ENCODE results near the gene STUB1.

Gene STUB1

DNA sequence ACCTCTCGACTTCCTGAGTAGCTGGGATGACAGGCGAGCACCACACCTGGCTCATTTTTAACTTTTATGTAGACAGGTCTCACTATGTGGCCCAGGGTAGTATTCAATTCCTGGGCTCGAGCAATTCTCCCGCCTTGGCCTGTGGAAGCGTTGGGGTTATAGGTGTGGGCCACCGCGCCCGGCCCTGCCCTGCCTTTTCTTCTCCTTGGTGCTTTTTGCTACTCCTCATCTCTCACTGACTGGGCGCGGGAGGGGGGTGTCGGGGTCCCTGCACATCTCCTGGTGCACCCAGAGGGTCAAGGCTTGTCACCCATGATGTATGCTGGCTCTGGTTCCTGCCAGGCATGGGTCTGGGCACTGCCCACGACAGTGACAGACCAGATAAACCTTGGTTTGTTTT lies 35.7 kb upstream of the STUB1 start:
- no peak for DNase-seq (ENCODE audit: low read depth)

DNA sequence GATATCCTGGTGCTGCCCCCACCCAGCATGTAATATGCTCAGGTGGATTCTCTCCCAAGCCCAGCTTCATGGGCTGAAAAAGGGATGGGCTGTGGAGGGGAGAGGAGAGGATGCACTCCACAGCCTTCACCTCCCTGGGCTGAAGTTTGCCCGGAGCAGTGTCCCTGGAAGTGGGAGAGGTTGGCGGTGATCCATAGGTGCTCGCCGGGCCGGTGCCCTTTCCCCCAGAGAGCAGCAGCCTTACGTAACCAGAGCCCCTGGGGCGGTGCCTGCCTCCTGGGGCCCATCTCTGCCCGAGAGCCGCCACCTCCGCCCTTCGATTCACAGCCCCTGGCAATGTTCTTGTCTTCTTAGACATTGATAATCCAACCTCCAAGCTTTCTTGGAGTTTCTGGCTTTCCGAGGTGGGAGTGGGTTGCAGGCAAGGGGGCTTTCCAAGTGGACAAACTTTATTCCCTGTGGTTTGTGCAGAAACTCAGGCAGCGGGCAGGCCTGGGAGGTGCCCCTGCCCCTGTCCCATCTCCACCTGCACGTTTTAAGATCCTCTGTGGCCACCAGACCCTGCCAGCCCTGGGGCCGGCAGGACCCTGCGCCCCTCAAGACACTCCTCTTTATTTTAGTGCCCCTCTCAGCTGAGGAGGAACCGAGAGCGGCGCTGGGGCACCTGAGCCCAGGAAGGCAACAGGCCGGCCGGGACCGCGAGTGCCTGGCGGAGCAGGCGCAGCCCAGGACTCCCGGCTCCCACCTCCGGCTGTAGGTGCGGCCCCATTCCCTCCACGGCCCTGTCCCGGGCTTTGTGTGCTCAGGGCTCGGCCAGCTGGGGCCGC lies 34.1 kb upstream of the STUB1 start:
- no peak for DNase-seq (ENCODE audit: low read depth)

- DNase-seq (ENCODE audit: low read depth) = no peak
Observed at GRCh38 chr16:646679-647172, 33.5 kb upstream of the STUB1 start.

DNA sequence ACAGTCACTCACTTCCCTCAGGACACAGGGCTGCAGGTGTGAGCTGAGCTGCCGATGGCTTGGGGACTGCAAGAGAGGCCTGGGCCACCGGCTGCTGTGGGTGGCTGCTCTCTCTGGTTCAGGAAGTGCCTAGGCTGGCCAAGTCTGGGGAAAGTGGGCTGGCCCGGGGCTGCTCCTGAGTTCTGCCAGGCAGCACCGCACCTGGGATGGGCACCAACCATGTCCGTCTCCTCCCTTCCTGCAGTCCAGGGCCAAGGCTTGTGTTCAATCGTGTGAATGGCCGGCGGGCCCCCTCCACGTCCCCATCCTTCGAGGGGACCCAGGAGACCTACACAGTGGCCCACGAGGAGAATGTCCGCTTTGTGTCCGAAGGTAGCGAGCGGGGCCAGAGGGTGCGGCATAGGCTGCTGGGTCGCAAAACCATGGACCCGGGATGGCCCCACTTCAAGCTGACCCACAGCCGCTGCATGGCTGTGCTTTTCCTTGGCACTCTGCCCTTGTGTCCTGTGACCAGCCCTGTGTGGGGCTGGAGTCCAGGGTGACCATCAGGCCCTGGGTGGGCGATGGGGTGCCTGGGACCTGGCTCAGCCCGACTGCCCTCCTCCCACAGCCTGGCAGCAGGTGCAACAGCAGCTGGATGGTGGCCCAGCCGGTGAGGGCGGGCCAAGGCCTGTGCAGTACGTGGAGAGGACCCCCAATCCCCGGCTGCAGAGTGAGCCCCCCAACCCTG lies 32.9 kb upstream of the STUB1 start:
- DNase-seq (ENCODE audit: low read depth) = no peak

GRCh38 chr16:648071-648780 lies 32.0 kb upstream of the STUB1 start:
- no peak for DNase-seq (ENCODE audit: low read depth)

GRCh38 chr16:648781-649589 lies 31.2 kb upstream of the STUB1 start, which contains the start of gene WDR90:
TSS of gene WDR90 (plus strand) at chr16:649365. CDS start at chr16:649417, 52 bp downstream.
- DNase-seq (ENCODE audit: low read depth) = peak; percentile 89

DNA sequence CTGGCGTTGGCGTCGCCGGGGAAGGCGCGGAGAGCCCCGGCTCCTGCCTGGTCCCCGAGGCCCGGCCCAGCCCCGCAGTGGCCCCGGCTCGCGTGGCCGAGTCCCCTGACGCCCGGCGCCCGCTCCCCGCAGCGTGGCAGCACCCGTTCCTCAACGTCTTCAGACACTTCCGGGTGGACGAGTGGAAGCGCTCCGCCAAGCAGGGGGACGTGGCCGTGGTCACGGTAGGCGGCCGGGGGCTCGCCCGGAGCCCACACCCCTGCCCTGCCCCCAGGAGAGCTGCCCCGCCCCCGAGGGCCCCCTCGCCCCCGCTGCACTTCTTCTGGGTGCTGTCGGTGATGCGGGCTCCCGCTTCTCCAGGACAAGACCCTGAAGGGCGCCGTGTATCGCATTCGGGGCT lies 30.6 kb upstream of the STUB1 start:
- no peak for DNase-seq (ENCODE audit: low read depth)

DNA sequence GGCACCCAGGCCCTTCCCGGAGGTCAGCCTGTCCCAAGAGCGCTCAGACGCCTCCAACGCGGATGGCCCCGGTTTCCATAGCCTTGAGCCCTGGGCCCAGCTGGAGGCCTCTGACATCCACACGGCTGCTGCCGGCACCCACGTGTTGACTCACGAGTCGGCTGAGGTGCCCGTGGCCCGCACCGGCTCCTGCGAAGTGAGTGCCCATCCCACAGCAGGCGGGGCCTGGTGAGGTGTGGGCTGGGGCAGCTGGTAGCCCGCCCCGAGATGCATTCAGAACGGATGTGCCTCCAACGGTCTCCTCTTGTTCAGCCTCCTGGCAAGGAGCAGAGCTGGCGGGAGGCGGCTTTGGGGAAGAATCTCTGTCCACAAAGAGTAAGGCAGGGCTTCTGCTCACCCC lies 28.4 kb upstream of the STUB1 start:
- DNase-seq (ENCODE audit: low read depth) = no peak

DNA sequence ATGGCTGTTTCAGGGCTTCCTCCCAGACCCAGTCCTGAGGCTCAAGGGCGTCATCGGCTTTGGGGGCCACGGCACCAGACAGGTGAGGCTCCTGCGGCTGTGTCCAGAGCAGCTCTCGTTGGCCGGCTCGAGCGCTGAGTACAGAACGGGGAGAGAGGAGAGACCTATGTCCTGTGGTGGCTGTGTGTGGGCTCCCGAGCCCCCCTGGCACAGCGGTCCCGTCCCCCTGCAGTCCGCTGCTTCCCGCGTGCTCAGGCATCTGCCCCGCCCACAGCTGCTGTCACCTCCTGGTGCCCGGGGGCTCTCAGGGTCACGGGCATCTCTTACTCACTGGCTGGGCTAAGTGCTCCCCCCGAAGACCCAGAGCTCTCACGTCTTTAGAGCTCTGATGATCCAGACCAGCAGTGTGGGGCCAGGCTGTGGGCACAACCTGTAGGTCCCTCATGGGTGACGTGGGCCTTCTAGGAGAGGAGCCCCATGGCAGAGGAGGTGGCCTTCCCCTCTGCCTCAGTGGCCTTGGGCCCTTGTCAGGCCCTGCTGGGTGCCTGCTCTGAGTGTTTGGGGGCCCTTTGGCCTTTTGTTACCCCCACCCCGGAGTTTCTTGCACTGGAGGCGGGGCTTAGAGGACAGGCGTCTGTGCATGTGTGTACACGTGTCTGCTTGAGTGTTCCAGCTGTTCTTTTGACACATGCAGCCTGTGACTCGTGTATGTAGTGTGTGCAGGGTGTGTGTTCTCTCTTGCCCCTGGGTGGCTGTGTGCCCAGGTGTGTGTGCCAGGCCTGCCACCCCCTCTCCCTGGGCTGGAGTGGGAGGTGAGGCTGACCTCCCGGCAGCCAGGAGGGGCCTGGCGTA lies 27.5 kb upstream of the STUB1 start:
- no peak for DNase-seq (ENCODE audit: low read depth)

DNA sequence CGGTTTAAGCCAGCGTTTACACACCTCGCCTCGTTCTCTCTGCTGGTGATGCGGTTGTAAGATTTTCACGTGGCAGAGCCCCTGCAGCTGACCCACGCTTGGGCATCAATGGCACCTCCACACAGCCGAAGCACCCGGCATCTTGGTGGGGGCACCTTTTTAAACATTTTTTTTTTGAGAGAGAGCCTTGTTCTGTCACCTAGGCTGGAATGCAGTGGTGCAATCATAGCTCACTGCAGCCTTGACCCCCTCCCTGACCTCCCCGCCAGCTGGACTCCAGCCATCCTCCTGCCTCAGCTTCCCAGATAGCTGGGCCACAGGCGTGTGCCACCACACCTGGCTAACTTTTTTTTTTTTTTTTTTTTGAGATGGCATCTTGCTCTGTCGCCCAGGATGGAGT lies 26.2 kb upstream of the STUB1 start:
- DNase-seq (ENCODE audit: low read depth) = no peak

DNA sequence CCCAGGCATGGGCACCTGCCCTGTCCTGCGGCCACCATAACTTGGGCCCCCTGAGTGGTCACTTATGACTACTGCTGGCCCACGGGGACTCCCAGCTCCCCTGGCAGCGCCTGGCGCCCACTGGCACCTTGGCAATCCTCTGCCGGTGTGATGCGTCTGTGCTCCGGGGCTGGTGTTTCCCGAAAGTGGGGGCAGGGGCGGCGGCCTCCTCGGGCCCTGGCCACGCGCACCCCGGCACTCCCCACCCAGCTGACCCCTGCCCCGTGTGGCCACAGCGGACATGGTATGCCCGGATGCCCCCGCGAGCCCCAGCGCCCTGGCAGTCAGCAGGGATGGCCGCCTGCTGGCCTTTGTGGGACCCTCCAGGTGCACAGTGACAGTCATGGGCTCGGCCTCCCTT lies 22.7 kb upstream of the STUB1 start:
- DNase-seq (ENCODE audit: low read depth) = no peak

DNA sequence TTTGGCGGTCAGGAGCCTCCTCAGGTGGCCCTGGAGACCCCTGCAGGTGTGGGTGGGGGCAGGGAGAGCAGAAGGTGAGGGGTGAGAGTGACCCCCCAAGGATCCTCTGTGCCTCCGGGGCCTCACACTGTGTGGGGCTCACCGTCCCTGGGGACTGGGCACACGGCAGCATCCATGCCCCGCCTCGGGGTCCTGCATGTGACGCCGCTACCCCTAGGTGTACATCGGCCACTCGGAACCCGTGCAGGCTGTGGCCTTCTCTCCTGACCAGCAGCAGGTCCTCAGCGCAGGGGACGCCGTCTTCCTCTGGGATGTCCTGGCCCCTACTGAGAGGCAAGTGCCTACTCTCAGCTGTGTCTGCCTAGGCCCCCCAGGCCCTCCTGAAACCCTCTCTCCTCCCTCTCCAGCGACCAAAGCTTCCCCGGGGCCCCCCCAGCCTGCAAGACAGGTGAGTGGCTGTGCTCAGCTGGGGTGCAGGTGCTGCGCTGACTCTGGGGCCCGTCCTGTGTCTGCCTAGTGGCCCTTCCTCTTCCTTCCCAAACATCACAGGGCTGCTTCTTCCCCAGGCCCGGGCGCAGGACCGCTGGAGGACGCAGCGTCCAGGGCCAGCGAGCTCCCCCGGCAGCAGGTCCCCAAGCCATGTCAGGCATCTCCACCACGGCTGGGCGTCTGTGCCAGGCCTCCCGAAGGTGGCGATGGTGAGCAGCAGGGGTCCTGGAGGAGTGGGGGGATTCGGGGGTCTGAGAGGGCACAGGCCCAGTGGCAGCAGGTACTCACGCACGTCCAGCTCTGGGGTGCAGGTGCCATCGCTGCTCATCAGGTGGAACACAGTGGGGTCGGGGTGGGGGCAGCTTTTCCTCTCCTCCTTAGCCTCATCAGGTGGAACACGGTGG lies 21.3 kb upstream of the STUB1 start:
- no peak for DNase-seq (ENCODE audit: low read depth)

DNA sequence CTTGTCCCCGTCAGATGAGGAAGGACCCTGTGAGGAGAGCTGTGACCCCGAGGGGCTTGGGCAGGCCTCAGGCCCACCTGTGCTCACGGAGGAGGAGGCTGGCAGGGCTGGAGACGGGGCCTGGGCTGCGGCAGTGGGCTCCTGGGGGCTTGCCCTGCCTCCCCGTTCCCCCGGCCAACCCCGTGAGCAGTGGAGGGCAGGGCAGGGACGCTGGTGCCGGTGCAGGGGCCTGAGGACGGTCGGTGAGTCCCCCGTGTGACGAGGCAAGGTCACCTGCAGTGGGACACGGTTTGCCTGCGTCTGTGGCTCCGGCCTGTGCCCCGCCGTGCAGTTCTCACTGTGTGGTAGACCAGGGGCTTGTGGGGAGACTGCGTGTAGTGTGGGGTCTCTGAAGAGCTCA lies 20.6 kb upstream of the STUB1 start:
- DNase-seq (ENCODE audit: low read depth) = no peak

GRCh38 chr16:660132-660458 lies 20.1 kb upstream of the STUB1 start:
- no peak for DNase-seq (ENCODE audit: low read depth)

- DNase-seq (ENCODE audit: low read depth) = peak; percentile 52
Observed at GRCh38 chr16:660459-661183, 19.6 kb upstream of the STUB1 start.

- DNase-seq (ENCODE audit: low read depth) = no peak
Observed at GRCh38 chr16:661184-661821, 18.9 kb upstream of the STUB1 start.

DNA sequence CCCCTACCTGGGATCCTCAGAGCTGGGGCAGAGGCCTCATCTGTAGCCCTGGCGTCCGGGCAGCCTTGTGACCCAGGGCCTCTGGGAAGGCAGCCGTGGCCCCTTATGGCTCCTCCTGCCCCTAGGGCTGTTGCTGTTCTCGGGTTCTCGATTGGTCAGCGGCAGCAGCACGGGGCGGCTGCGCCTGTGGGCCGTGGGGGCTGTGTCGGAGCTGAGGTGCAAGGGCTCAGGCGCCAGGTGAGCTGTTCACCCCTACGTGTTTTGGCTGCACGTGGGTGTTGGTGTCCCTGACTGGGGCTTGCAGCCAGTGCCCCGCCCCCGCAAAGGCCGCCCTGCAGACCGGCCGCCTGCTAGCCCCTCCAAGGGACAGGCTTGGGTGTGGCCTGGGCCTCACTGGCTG lies 18.1 kb upstream of the STUB1 start:
- no peak for DNase-seq (ENCODE audit: low read depth)

DNA sequence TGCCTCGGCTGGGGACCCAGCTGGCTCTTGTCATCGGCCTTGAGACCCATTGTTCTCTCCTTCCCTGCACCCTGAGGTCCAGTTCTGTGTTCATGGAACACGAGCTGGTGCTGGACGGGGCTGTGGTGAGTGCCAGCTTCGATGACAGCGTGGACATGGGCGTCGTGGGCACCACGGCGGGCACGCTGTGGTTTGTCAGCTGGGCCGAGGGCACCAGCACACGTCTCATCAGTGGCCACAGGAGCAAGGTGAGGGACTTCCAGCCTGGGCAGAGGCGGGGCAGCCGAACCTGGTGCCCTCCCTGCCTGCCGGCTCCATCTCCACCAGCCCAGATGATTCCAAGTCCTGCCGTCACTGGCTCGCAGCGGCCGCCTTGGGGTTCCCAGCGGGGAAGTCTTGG lies 17.6 kb upstream of the STUB1 start:
- no peak for DNase-seq (ENCODE audit: low read depth)

GRCh38 chr16:666572-666971 lies 13.6 kb upstream of the STUB1 start:
- no peak for DNase-seq (ENCODE audit: low read depth)
